Measurements from ENCODE around the gene THADA. TPM values are rescaled to one million over a fixed set of nuclear protein-coding genes. Genes with fewer than 3 reads are reported as not detected.

THADA gene
- total RNA-seq, 1 experiment from 2014 or later = 20.1 TPM

- no peak overlapping the region for H2BK120ac ChIP-seq (ENCODE audit: low read depth, low read length, poor library complexity, severe bottlenecking)
- H4K91ac ChIP-seq (ENCODE audit: insufficient read length, low read depth, low read length) = no peak overlapping the region
- H3K9me3 ChIP-seq (ENCODE audit: control insufficient read depth, low read depth, low read length) = no peaks in the 10 kb centered on the region
- no peak for DNase-seq
- H3K4me2 ChIP-seq (ENCODE audit: insufficient read depth, insufficient read length, low read length) = no peak overlapping the region
- no peak overlapping the region for H2BK20ac ChIP-seq (ENCODE audit: low read depth, low read length, poor library complexity, severe bottlenecking)
- no CpG with 5 or more reads among the region's 5 CpGs for WGBS (ENCODE audit: extremely low coverage, insufficient read length, low lambda C conversion rate)
- H3K9ac ChIP-seq (ENCODE audit: extremely low read depth, insufficient read length, low read length) = no peak overlapping the region
- H3K27ac Mint-ChIP-seq = no peak overlapping the region
- no peaks in the 10 kb centered on the region for H4K20me1 ChIP-seq (ENCODE audit: control insufficient read depth, insufficient read depth, insufficient read length)
- H3K9me3 Mint-ChIP-seq = no peaks in the 10 kb centered on the region
- no peak overlapping the region for H4K8ac ChIP-seq (replicated peaks; ENCODE audit: insufficient read length, low read depth, low read length)
- H3K27me3 ChIP-seq (ENCODE audit: insufficient read depth, low read length) = no peaks in the 10 kb centered on the region
- H4K5ac ChIP-seq (ENCODE audit: insufficient read length, low read depth, low read length) = no peak overlapping the region
- H3K14ac ChIP-seq (ENCODE audit: insufficient read depth, low read length) = no peak overlapping the region
- no peak overlapping the region for H3K27ac ChIP-seq (ENCODE audit: insufficient read length, low read depth, low read length)
- no peaks in the 10 kb centered on the region for H3K4me1 ChIP-seq (ENCODE audit: insufficient read depth, low read length)
- no peaks in the 10 kb centered on the region for H3K79me2 ChIP-seq (ENCODE audit: insufficient read depth, low read length)
- H2BK12ac ChIP-seq (ENCODE audit: insufficient read length, low read depth, low read length) = no peak overlapping the region
- no peak overlapping the region for H2BK5ac ChIP-seq (ENCODE audit: insufficient read length, low read length)
- H3K23me2 ChIP-seq (ENCODE audit: insufficient read length, low read depth, low read length, poor library complexity, severe bottlenecking) = no peaks in the 10 kb centered on the region
- no peak overlapping the region for H3K18ac ChIP-seq (ENCODE audit: insufficient read length, low read depth, low read length)
- no peaks in the 10 kb centered on the region for H3K79me1 ChIP-seq (ENCODE audit: insufficient read depth, low read depth, low read length, poor library complexity, severe bottlenecking)
- no peak overlapping the region for H3K23ac ChIP-seq (ENCODE audit: insufficient read length, low read depth, low read length)
- no peak overlapping the region for H2BK15ac ChIP-seq (ENCODE audit: low read depth, low read length)
- no peak overlapping the region for H2AK5ac ChIP-seq (ENCODE audit: insufficient read length, low read length)
- no peaks in the 10 kb centered on the region for H3K36me3 Mint-ChIP-seq (ENCODE audit: insufficient read depth in 1 of 3, low read depth in 3 of 3)
- peaks cover under 1 to 4% of the 10 kb centered on the region in 2 experiments for H3K4me1 Mint-ChIP-seq
- H3T11ph ChIP-seq (ENCODE audit: low read length) = no peak overlapping the region
- H3K27me3 Mint-ChIP-seq (ENCODE audit: low read depth) = no peaks in the 10 kb centered on the region
- TF ChIP-seq, protein P1, sequence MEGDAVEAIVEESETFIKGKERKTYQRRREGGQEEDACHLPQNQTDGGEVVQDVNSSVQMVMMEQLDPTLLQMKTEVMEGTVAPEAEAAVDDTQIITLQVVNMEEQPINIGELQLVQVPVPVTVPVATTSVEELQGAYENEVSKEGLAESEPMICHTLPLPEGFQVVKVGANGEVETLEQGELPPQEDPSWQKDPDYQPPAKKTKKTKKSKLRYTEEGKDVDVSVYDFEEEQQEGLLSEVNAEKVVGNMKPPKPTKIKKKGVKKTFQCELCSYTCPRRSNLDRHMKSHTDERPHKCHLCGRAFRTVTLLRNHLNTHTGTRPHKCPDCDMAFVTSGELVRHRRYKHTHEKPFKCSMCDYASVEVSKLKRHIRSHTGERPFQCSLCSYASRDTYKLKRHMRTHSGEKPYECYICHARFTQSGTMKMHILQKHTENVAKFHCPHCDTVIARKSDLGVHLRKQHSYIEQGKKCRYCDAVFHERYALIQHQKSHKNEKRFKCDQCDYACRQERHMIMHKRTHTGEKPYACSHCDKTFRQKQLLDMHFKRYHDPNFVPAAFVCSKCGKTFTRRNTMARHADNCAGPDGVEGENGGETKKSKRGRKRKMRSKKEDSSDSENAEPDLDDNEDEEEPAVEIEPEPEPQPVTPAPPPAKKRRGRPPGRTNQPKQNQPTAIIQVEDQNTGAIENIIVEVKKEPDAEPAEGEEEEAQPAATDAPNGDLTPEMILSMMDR (conservative IDR thresholded peaks at IDR 0.05) = no peak
- no peak overlapping the region for H3K56ac ChIP-seq (ENCODE audit: insufficient read length, low read depth, low read length)
- H3K4ac ChIP-seq (ENCODE audit: low read depth, low read length) = no peak overlapping the region
- H3K4me3 Mint-ChIP-seq = no peak overlapping the region
- H2AFZ ChIP-seq (ENCODE audit: low read length) = no peak overlapping the region
Observed at GRCh38 chr2:43474273-43474672, 121.6 kb downstream of the THADA start.

All from H9 (cell line).